Gastroesophageal sphincter (tissue), 4 donors: ENCODE results near the gene KHDRBS2. TPM values are rescaled to one million over a fixed set of nuclear protein-coding genes. Genes with fewer than 3 reads are reported as not detected.

Source experiments
- ATAC-seq: fragments of 150-250 bp; one replicate; pipeline ENCODE4 v1.9.1; 2016; ENCODE audit warnings: mild to moderate bottlenecking, moderate library complexity
- H3K27ac ChIP-seq, 4 donors: fragments of 200-600 bp; sonication (generic) in 3 of 4; 1 replicate in 3 of 4; 2 replicates in 1 of 4; pipeline ENCODE4 v1.5.1; 2016 to 2019
- H3K27me3 ChIP-seq: fragments of 200-600 bp; sonication (generic); one replicate; pipeline ENCODE4 v1.5.1; 2019
- H3K36me3 ChIP-seq, 2 donors: fragments of 200-600 bp; sonication (generic); one replicate each; pipeline ENCODE4 v1.5.1; 2019; ENCODE audit warnings: control low read depth in 1 of 2
- H3K4me1 ChIP-seq, 3 donors: fragments of 200-600 bp; sonication (generic); 1 replicate in 2 of 3; 2 replicates in 1 of 3; pipeline ENCODE4 v1.5.1; 2016 to 2019; ENCODE audit warnings: control low read depth in 2 of 3
- H3K4me3 ChIP-seq, 2 donors: fragments of 200-600 bp; sonication (generic); one replicate each; pipeline ENCODE4 v1.5.1; 2019; ENCODE audit warnings: mild to moderate bottlenecking in 1 of 2, moderate library complexity in 1 of 2
- H3K9me3 ChIP-seq, 3 donors: fragments of 200-600 bp; sonication (generic); one replicate each; pipeline ENCODE4 v1.5.1; 2017 to 2019; ENCODE audit warnings: control low read depth in 2 of 3
- EP300 ChIP-seq: sonication (generic); formaldehyde crosslinking; IDR thresholded peaks from one replicate; pipeline ENCODE4 v1.6.1; 2017; ENCODE audit warnings: antibody characterized with exemption, mild to moderate bottlenecking
- POLR2A ChIP-seq, 2 donors: fragments of 450-650 bp; IDR thresholded peaks; one replicate each; pipeline ENCODE4 v1.6.1; 2017; ENCODE audit warnings: antibody characterized with exemption in 2 of 2, mild to moderate bottlenecking in 2 of 2, moderate library complexity in 1 of 2
- POLR2AphosphoS5 ChIP-seq: sonication (generic); formaldehyde crosslinking; IDR thresholded peaks from one replicate; pipeline ENCODE4 v1.6.1; 2017; ENCODE audit warnings: antibody characterized with exemption
- WGBS, 2 donors: methylation state at CpG; one replicate each; pipeline ENCODE4 v1.1.5; 2018; ENCODE audit warnings: low coverage in 1 of 2; 5-methylcytosine and 5-hydroxymethylcytosine counted together
- total RNA-seq, 4 donors: library from RNA; depleted of rRNA; stranded (reverse); fragments of >200 nt; gene quantifications; one replicate each; pipeline ENCODE4 v1.1.0, GENCODE V29; 2016
- TF ChIP-seq, protein P1 (sequence below), 4 experiments: fragments of 200-600 bp in 2 of 4; fragments of 450-650 bp in 2 of 4; sonication (generic) in 1 of 4; IDR thresholded peaks; one replicate each; pipeline ENCODE4 v1.5.1; 2017 to 2019; ENCODE audit warnings: antibody characterized with exemption in 4 of 4, mild to moderate bottlenecking in 2 of 4, moderate library complexity in 2 of 4

Gene KHDRBS2
- total RNA-seq, 4 donors from 2014 or later: 0.62 to 0.81 TPM; not detected in 2

DNA sequence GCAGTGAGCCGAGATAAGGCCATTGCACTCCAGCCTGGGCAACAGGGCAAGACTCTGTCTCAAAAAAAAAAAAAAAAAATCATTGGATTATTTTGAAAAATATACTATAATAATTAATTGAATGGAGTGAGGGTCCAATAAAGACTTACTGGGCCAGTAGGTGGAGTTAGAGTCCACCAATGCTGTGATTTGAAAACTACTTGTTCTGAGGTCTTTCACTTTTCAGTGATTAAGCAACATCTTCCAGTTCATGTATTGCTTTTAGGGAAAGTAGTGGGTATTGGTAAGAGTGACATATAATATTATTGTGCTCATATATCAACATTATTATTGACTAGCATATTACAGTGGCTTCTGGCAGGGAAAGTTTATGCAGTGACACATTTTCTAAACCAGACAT, 530.3 kb downstream of the KHDRBS2 start:
- Histone ChIP-seq H3K36me3 (no peaks in the 10 kb centered on the region), H3K4me1 (no peaks in the 10 kb centered on the region), H3K9me3 (no peaks in the 10 kb centered on the region), H3K27me3 (no peaks in the 10 kb centered on the region), H3K27ac (no peak overlapping the region), H3K4me3 (no peak overlapping the region)
- no peak for TF ChIP-seq POLR2A (IDR thresholded peaks at IDR 0.05)
- TF ChIP-seq POLR2AphosphoS5: no peak
- no peak for ATAC-seq
- 88% methylated on average over 1 of the region's 1 CpG; no CpG with 5 or more reads in 1 of the 2 donors for WGBS, 2 donors

DNA sequence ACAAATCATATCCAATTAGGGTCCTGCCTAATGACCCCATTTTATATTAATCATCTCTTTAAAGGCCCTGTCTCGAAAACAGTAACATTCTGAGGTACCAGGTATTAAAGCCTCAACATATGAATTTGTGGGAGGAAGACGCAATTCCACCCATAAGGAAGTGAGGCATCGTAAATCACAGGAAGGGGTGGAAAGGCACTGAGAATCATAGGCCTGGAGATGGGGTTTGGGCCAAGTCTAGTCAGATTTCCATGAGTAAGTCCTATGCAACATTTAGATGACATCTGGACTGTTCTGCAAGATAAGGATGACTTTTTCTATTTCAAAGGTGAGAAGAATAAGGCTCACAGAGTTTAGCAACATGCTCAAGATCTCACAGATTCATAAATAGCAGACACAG, 534.0 kb downstream of the KHDRBS2 start:
- Histone ChIP-seq H3K9me3 (no peaks in the 10 kb centered on the region), H3K27ac (no peak overlapping the region), H3K36me3 (no peaks in the 10 kb centered on the region), H3K27me3 (no peaks in the 10 kb centered on the region), H3K4me1 (no peaks in the 10 kb centered on the region), H3K4me3 (no peak overlapping the region)
- 77% methylated on average over 3 of the region's 3 CpGs; no CpG with 5 or more reads in 1 of the 2 donors for WGBS, 2 donors
- no peak for ATAC-seq
- no peak for TF ChIP-seq POLR2AphosphoS5
- TF ChIP-seq, protein P1, sequence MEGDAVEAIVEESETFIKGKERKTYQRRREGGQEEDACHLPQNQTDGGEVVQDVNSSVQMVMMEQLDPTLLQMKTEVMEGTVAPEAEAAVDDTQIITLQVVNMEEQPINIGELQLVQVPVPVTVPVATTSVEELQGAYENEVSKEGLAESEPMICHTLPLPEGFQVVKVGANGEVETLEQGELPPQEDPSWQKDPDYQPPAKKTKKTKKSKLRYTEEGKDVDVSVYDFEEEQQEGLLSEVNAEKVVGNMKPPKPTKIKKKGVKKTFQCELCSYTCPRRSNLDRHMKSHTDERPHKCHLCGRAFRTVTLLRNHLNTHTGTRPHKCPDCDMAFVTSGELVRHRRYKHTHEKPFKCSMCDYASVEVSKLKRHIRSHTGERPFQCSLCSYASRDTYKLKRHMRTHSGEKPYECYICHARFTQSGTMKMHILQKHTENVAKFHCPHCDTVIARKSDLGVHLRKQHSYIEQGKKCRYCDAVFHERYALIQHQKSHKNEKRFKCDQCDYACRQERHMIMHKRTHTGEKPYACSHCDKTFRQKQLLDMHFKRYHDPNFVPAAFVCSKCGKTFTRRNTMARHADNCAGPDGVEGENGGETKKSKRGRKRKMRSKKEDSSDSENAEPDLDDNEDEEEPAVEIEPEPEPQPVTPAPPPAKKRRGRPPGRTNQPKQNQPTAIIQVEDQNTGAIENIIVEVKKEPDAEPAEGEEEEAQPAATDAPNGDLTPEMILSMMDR (IDR thresholded peaks at IDR 0.05): no peak
- no peak for TF ChIP-seq POLR2A (IDR thresholded peaks at IDR 0.05)
- no peak for TF ChIP-seq EP300

DNA sequence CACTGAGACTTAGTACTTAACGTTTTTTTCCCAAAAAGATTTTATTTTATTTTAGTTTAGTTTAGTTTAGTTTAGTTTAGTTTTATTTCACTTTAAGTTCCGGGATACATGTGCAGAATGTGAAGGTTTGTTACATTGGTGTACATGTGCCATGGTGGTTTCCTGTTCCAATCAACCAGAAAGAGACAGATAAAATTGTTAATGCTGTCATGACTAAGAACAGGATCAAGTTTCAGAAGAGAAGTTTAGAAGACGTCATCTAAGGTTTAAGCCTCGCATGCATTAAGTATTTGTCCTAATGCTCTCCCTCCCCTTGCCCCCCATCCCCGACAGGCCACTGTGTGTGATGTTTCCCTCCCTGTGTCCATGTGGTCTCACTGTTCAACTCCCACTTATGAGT, 540.0 kb downstream of the KHDRBS2 start:
- Histone ChIP-seq H3K36me3 (no peaks in the 10 kb centered on the region), H3K9me3 (no peaks in the 10 kb centered on the region), H3K4me3 (no peak overlapping the region), H3K4me1 (no peaks in the 10 kb centered on the region), H3K27me3 (no peaks in the 10 kb centered on the region), H3K27ac (no peak overlapping the region)
- TF ChIP-seq POLR2A (IDR thresholded peaks at IDR 0.05) (no peak), EP300 (no peak), POLR2AphosphoS5 (no peak)
- TF ChIP-seq, protein P1 (IDR thresholded peaks at IDR 0.05): no peak
- ATAC-seq: no peak
- WGBS, 2 donors: 68 to 69% methylated on average over 4 to 5 of the region's 5 CpGs

DNA sequence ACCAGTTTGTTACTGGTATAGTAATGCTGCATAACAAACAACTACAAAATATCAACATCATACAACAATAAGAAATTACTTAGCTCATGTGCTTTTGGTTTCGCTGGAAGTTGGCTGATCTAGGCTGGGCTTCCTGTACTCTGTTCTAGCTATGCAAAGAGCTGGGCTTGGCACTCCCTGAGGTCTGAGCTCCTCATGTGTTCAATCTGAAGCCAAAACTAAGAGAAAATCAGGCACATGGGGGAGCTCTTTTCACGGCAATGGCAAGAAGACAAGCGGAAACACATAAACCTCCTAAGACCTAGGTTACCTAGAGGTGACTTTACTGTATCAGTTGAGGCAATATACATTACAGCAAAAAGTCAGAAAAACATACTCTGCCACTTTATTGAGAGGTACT, 574.2 kb downstream of the KHDRBS2 start:
- ATAC-seq: no peak
- 100% methylated on average over 1 of the region's 3 CpGs for WGBS, 2 donors

GRCh38 chr6:61688165-61688564, 597.9 kb downstream of the KHDRBS2 start:
- TF ChIP-seq EP300: no peak
- no peak for TF ChIP-seq POLR2A (IDR thresholded peaks at IDR 0.05)
- no peak for TF ChIP-seq POLR2AphosphoS5
- TF ChIP-seq, protein P1 (IDR thresholded peaks at IDR 0.05): no peak
- Histone ChIP-seq H3K36me3 (no peaks in the 10 kb centered on the region), H3K4me1 (no peaks in the 10 kb centered on the region), H3K27ac (no peak overlapping the region), H3K4me3 (no peak overlapping the region), H3K27me3 (no peaks in the 10 kb centered on the region), H3K9me3 (no peaks in the 10 kb centered on the region)
- no peak for ATAC-seq
- WGBS, 2 donors: 69 to 79% methylated on average over 2 of the region's 2 CpGs

More for the DNA sequence above, 574.2 kb downstream of the KHDRBS2 start:
- Histone ChIP-seq H3K9me3 (no peaks in the 10 kb centered on the region), H3K36me3 (no peaks in the 10 kb centered on the region), H3K27ac (no peak overlapping the region), H3K27me3 (no peaks in the 10 kb centered on the region), H3K4me1 (no peaks in the 10 kb centered on the region), H3K4me3 (no peak overlapping the region)
- TF ChIP-seq POLR2A (IDR thresholded peaks at IDR 0.05) (no peak), EP300 (no peak), POLR2AphosphoS5 (no peak)
- TF ChIP-seq, protein P1 (IDR thresholded peaks at IDR 0.05): no peak
